ENCODE results near the gene WDPCP.
A peak's percentile ranks its signal among the peaks of the same experiment; 100 is the strongest.

WDPCP gene

DNA sequence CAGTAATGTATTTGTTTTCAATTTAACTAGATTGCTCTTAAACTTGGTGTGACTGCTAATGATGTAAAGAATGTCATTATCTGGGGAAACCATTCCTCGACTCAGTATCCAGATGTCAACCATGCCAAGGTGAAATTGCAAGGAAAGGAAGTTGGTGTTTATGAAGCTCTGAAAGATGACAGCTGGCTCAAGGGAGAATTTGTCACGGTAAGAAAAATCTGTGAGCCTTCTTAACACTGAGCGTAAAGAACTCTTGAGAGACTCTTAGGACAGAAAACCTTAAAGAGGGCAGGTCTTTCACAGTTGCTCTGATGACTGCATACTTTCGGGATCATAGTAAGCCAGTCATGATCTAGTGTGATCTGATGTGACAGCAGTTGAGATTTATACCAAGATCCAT, 16.4 kb upstream of the WDPCP start:
- no peak for TF ChIP-seq ZNF274 (IDR thresholded peaks at IDR 0.05; ENCODE audit: low read depth, low read length)
- no peak overlapping the region for H3K4me3 ChIP-seq (ENCODE audit: low read length)

GRCh38 chr2:63600881-63601460, 12.7 kb upstream of the WDPCP start:
- H3K4me3 ChIP-seq (ENCODE audit: low read length) = no peak overlapping the region
- TF ChIP-seq ZNF274 (IDR thresholded peaks at IDR 0.05; ENCODE audit: low read depth, low read length) = no peak

DNA sequence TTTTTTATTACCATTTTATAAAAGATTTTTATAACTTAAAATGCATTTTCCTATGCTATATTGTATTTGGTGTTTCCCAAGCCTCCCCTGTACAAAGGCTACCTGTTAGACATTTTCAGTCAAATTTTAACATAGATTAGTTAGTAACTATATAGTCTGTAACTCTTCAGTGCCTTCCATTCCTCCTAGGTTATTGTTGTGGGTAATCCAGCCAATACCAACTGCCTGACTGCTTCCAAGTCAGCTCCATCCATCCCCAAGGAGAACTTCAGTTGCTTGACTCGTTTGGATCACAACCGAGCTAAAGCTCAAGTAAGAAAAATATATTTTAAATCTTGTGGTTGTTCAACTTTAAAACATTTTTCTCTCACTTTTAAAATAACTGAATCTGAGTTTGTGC, 10.7 kb upstream of the WDPCP start:
- no peak overlapping the region for H3K4me3 ChIP-seq (ENCODE audit: low read length)
- TF ChIP-seq ZNF274 (IDR thresholded peaks at IDR 0.05; ENCODE audit: low read depth, low read length) = no peak

DNA sequence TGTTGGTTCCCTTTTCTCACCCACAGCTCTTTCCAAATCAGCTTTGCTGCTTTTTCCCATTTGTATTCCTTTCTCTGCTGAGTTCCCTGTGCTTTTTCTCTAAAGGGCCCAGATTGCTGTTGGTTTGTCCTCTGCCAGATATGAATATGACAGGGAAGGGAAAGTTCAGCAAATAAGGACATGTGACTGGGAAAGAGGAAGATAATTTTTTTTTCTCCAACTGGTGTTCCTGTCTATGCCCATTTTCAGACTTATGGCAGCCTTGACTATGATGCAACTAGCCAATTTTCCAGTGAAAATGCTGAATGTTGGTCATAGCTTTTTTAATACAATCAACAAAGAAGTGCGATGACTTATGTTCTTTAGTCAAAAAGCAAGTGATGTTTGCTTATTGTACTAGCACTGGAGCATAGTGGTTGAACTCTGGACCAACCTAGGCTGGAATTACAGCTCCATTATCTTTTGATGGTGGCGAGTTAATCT, 8.2 kb upstream of the WDPCP start:
- no peak overlapping the region for H3K4me3 ChIP-seq (ENCODE audit: low read length)
- TF ChIP-seq ZNF274 (IDR thresholded peaks at IDR 0.05; ENCODE audit: low read depth, low read length) = no peak

- no peak overlapping the region for H3K4me3 ChIP-seq (ENCODE audit: low read length)
- TF ChIP-seq ZNF274 (IDR thresholded peaks at IDR 0.05; ENCODE audit: low read depth, low read length) = no peak
Measured at GRCh38 chr2:63594660-63595059, 6.4 kb upstream of the WDPCP start.

- H3K4me3 ChIP-seq (ENCODE audit: low read length) = no peak overlapping the region
- no peak for TF ChIP-seq ZNF274 (IDR thresholded peaks at IDR 0.05; ENCODE audit: low read depth, low read length)
Measured at GRCh38 chr2:63591566-63592175, 3.4 kb upstream of the WDPCP start.

GRCh38 chr2:63590626-63591408, 2.5 kb upstream of the WDPCP start:
- no peak for TF ChIP-seq ZNF274 (IDR thresholded peaks at IDR 0.05; ENCODE audit: low read depth, low read length)
- peak overlapping the region; percentile 56 for H3K4me3 ChIP-seq (ENCODE audit: low read length)

DNA sequence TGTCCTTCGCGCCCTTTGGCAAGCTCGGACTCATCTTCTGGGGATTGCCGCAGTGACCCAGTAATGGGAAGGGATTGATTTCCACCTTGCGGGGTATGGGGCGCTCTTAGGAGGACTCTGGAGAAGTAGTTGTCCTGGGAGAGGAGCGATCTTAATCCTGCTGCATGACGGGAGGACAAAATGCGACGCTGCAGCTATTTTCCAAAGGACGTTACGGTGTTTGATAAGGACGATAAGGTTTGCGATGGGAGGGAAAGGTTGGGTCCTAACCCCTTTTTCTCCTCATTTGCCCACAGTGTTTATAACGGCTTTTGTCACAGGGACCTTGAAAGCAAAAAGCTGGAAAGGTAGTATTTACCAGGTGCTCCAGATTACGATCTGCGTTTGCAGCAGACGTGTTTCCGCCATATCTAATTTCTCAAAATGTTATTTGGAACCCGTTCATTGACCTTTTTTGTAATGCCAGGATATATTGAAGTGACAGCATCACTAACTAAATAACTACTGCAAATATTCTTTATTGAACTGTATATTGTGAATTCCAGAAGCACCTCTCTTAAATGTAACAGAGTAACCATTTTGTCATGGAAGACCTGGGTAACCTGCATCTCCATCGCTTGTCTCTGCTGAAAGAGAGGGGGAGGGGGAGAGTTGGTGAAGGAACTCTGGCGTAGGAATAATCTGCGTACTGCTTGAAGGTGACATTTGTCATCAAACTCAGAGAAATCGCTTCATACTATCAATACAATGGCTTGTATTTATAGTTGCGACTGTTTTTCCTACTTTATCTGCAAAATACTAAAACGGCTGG, 1.1 kb upstream of the WDPCP start:
- H3K4me3 ChIP-seq (ENCODE audit: low read length) = peak overlapping the region; percentile 86
- no peak for TF ChIP-seq ZNF274 (IDR thresholded peaks at IDR 0.05; ENCODE audit: low read depth, low read length)

GRCh38 chr2:63587814-63588384, 378 bp downstream of the WDPCP start:
- no peak for TF ChIP-seq ZNF274 (IDR thresholded peaks at IDR 0.05; ENCODE audit: low read depth, low read length)
- H3K4me3 ChIP-seq (ENCODE audit: low read length) = peak overlapping the region; percentile 74

DNA sequence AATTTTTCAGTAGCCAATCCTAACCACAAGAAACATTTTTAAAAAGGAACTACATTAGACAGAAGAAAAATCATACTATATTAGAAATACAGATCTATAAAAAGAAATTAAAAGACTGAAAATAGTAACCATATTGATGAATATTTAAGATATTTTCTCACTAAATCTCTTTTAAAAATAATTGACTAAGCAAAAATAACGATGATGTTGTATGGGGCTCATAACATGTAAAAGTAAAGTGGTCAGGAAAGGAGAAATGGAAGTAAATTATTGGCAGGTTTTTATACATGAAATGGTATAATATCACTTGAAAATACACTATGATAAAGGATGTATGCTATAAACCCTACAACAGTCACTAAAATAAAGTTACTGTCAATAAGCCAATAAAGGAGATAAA, 5.4 kb downstream of the WDPCP start:
- no peak for TF ChIP-seq ZNF274 (IDR thresholded peaks at IDR 0.05; ENCODE audit: low read depth, low read length)
- no peak overlapping the region for H3K4me3 ChIP-seq (ENCODE audit: low read length)

- H3K4me3 ChIP-seq (ENCODE audit: low read length) = no peak overlapping the region
- no peak for TF ChIP-seq ZNF274 (IDR thresholded peaks at IDR 0.05; ENCODE audit: low read depth, low read length)
Measured at GRCh38 chr2:63581298-63581961, 6.8 kb downstream of the WDPCP start.

DNA sequence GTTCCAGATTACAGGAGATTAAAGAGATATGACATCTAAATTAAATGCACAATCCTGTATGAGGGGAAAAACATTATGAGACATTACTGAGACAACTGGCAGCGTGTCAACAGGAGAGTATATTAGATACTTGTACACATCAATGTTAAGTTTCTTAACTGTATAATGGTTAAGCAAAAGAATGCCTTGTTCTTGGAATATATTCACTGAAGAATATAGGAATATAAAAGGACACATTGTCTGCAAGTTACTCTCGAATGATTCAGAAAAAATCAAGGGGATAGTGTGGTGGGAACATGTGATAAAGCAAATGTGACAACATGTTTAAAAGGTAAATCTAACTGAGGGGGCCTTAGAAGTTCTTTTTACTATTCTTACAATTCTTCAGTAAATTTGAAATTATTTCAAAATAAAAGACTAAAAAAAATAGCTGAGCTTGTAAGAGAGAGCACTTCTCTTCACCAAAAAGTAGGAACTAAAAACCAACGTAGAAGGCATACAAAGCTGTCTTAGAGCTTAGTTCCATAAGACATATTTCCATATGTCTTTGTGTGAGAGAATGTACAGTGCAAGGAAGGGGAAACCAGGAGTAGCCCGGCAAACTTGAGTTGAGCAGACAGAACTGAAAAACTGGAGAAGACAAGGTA, 7.5 kb downstream of the WDPCP start:
- no peak overlapping the region for H3K4me3 ChIP-seq (ENCODE audit: low read length)
- TF ChIP-seq ZNF274 (IDR thresholded peaks at IDR 0.05; ENCODE audit: low read depth, low read length) = no peak

- no peak overlapping the region for H3K4me3 ChIP-seq (ENCODE audit: low read length)
- no peak for TF ChIP-seq ZNF274 (IDR thresholded peaks at IDR 0.05; ENCODE audit: low read depth, low read length)
Measured at GRCh38 chr2:63578767-63579166, 9.5 kb downstream of the WDPCP start.
